Fibroblast of lung (primary cell): ENCODE data around the gene ALDH1L2. TPM values are rescaled to one million over a fixed set of nuclear protein-coding genes. Genes with fewer than 3 reads are reported as not detected.

Source experiments
- DNase-seq, 2 donors: peaks; one replicate each; pipeline versions ENCODE4 v3.0.0 to v3.0.0-alpha.2; 2010; ENCODE audit warnings: low read depth in 2 of 2
- H2AFZ ChIP-seq: 2 replicates; pipeline ENCODE4 v1.5.1; 2012; ENCODE audit warnings: low read length, control low read depth, inconsistent platforms
- H3K27ac ChIP-seq: 2 replicates; pipeline ENCODE4 v1.5.1; 2011; ENCODE audit warnings: low read length, control low read depth; ENCODE audit not compliant: insufficient read depth
- H3K27me3 ChIP-seq: 2 replicates; pipeline ENCODE4 v1.5.1; 2011; ENCODE audit warnings: mild to moderate bottlenecking, low read length; ENCODE audit not compliant: control insufficient read depth, insufficient read depth
- H3K36me3 ChIP-seq: 2 replicates; pipeline ENCODE4 v1.5.1; 2011; ENCODE audit warnings: low read length; ENCODE audit not compliant: control insufficient read depth, insufficient read depth
- H3K4me1 ChIP-seq: 2 replicates; pipeline ENCODE4 v1.5.1; 2011; ENCODE audit warnings: low read length; ENCODE audit not compliant: control insufficient read depth, insufficient read depth; ENCODE audit errors: extremely low read depth
- H3K4me2 ChIP-seq: 2 replicates; pipeline ENCODE4 v1.5.1; 2011; ENCODE audit warnings: low read length, control low read depth; ENCODE audit not compliant: insufficient read depth; ENCODE audit errors: extremely low read depth
- H3K4me3 ChIP-seq, 4 experiments: fragments of 200-600 bp in 1 of 4; sonication (generic) in 1 of 4; replicated peaks in 1 of 4; 2 replicates each; pipeline ENCODE4 v1.5.1; 2011 to 2016; ENCODE audit warnings: low read length in 4 of 4, low read depth in 3 of 4, mild to moderate bottlenecking in 3 of 4, control low read depth in 2 of 4, inconsistent platforms in 1 of 4, mixed read lengths in 1 of 4; ENCODE audit not compliant: insufficient read depth in 1 of 4; ENCODE audit errors: control extremely low read depth in 1 of 4
- H3K79me2 ChIP-seq: 2 replicates; pipeline ENCODE4 v1.5.1; 2012; ENCODE audit warnings: mild to moderate bottlenecking, low read length, inconsistent platforms; ENCODE audit not compliant: control insufficient read depth, insufficient read depth
- H3K9ac ChIP-seq: 2 replicates; pipeline ENCODE4 v1.5.1; 2011; ENCODE audit warnings: mild to moderate bottlenecking, low read length, control low read depth; ENCODE audit not compliant: insufficient read depth
- H3K9me3 ChIP-seq: 2 replicates; pipeline ENCODE4 v1.5.1; 2012; ENCODE audit warnings: low read depth, low read length; ENCODE audit not compliant: control insufficient read depth, insufficient read depth
- H4K20me1 ChIP-seq: 2 replicates; pipeline ENCODE4 v1.5.1; 2011; ENCODE audit warnings: low read length; ENCODE audit not compliant: control insufficient read depth, insufficient read depth; ENCODE audit errors: extremely low read depth
- CTCF ChIP-seq, 2 donors: IDR thresholded peaks in 1 of 2; conservative IDR thresholded peaks in 1 of 2; 1 replicate in 1 of 2; 2 replicates in 1 of 2; pipeline ENCODE4 v1.5.1; 2011 to 2012; ENCODE audit warnings: low read length in 2 of 2, control low read depth in 1 of 2, inconsistent platforms in 1 of 2, low read depth in 1 of 2, mild to moderate bottlenecking in 1 of 2
- EZH2 ChIP-seq: IDR thresholded peaks from 2 replicates; pipeline ENCODE4 v1.5.1; 2012; ENCODE audit warnings: low read length, control low read depth, mild to moderate bottlenecking; ENCODE audit errors: missing control alignments
- polyA plus RNA-seq, 2 donors: library from polyadenylated mRNA; depleted of rRNA in 1 of 2; stranded (reverse) in 1 of 2; unstranded in 1 of 2; fragments of >200 nt; gene quantifications; 2 replicates each; pipeline ENCODE4 v1.2.1, GENCODE V29; 2011 to 2012; ENCODE audit warnings: missing spikeins in 1 of 2
- total RNA-seq: library from RNA; depleted of rRNA; stranded (reverse); fragments of >200 nt; gene quantifications from 2 replicates; pipeline ENCODE4 v1.2.1, GENCODE V29; 2014

ALDH1L2 gene
- total and polyA plus RNA-seq, 2 donors (not counting 1 experiment from before 2014, with no cell fraction given), result 59.1 to 88.2 TPM

DNA sequence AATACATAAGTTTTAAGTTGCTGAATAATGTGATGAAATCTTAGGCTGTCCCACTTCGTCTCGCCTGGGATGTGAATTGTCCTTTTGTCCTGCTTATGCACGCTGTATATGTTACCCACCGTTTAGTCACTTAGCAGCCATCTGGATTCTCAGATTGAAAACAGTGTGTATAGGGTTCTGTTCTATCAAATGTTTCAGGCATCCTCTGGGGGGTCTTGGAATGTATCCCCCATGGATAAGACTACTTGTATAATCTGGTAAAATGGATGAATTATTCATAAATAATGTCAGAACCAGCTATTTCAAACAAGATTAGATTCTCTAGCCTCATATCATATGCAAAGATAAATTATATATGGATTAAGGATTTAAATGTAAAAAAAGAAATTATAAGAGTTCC lies 68.7 kb downstream of the ALDH1L2 start:
- Histone ChIP-seq H3K9me3 (no peaks in the 10 kb centered on the region), H3K9ac (no peak overlapping the region), H3K4me3 (no peak overlapping the region), H3K27ac (no peak overlapping the region), H3K79me2 (no peaks in the 10 kb centered on the region), H2AFZ (no peak overlapping the region), H3K4me1 (no peaks in the 10 kb centered on the region), H3K36me3 (no peaks in the 10 kb centered on the region), H4K20me1 (no peaks in the 10 kb centered on the region), H3K27me3 (no peaks in the 10 kb centered on the region), H3K4me2 (no peak overlapping the region)
- no peak for TF ChIP-seq EZH2
- no peak for TF ChIP-seq CTCF (conservative IDR thresholded peaks at IDR 0.05 in 1 of 2, IDR thresholded peaks at IDR 0.05 in 1 of 2; ENCODE audit: low read depth in 1 of 2, low read length in 2 of 2)
- DNase-seq, result no peak

DNA sequence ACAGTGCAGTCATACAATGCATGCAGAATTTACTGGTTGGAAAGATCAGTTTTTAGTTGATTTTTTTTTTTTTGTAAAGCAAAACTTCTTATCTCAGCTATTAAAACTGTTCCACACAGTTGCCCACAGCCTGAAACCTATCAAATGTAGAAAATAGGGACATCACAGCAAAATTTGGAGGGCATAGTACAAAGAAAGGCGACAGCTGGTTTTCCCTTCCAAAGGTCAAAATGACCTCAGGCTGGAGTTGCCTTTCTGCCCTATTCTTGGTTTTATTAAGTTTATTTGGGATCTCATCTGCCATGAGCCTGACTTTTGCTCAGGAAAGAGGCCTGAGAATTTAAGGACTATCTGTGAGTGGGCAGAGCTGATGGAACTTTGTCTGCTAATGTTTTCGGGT lies 69.7 kb downstream of the ALDH1L2 start:
- no peaks in the 10 kb centered on the region for H3K79me2 ChIP-seq
- no peak overlapping the region for H3K4me3 ChIP-seq

GRCh38 chr12:105013892-105014291 lies 70.4 kb downstream of the ALDH1L2 start:
- H3K9me3 ChIP-seq, result no peaks in the 10 kb centered on the region
- H4K20me1 ChIP-seq, result no peaks in the 10 kb centered on the region
- H3K4me3 ChIP-seq, result no peak overlapping the region
- no peak overlapping the region for H2AFZ ChIP-seq
- H3K36me3 ChIP-seq, result no peaks in the 10 kb centered on the region
- no peaks in the 10 kb centered on the region for H3K4me1 ChIP-seq
- TF ChIP-seq CTCF (conservative IDR thresholded peaks at IDR 0.05 in 1 of 2, IDR thresholded peaks at IDR 0.05 in 1 of 2; ENCODE audit: low read depth in 1 of 2, low read length in 2 of 2) (no peak), EZH2 (no peak)
- peak; percentile 28 to 54 for DNase-seq
- H3K9ac ChIP-seq, result no peak overlapping the region
- H3K4me2 ChIP-seq, result no peak overlapping the region
- H3K79me2 ChIP-seq, result no peaks in the 10 kb centered on the region
- H3K27me3 ChIP-seq, result no peaks in the 10 kb centered on the region
- no peak overlapping the region for H3K27ac ChIP-seq

More for the DNA sequence above, 69.7 kb downstream of the ALDH1L2 start:
- Histone ChIP-seq H2AFZ (no peak overlapping the region), H3K27me3 (no peaks in the 10 kb centered on the region), H3K9ac (no peak overlapping the region), H3K36me3 (no peaks in the 10 kb centered on the region), H3K27ac (no peak overlapping the region), H3K9me3 (no peaks in the 10 kb centered on the region), H4K20me1 (no peaks in the 10 kb centered on the region), H3K4me2 (no peak overlapping the region), H3K4me1 (no peaks in the 10 kb centered on the region)
- DNase-seq, result no peak
- TF ChIP-seq CTCF (conservative IDR thresholded peaks at IDR 0.05 in 1 of 2, IDR thresholded peaks at IDR 0.05 in 1 of 2; ENCODE audit: low read depth in 1 of 2, low read length in 2 of 2), result no peak
- no peak for TF ChIP-seq EZH2
